ENCODE data around the gene QPCT. TPM values are rescaled to one million over a fixed set of nuclear protein-coding genes. Genes with fewer than 3 reads are reported as not detected.

QPCT gene
- total RNA-seq, 1 donor = 8.3 TPM

DNA sequence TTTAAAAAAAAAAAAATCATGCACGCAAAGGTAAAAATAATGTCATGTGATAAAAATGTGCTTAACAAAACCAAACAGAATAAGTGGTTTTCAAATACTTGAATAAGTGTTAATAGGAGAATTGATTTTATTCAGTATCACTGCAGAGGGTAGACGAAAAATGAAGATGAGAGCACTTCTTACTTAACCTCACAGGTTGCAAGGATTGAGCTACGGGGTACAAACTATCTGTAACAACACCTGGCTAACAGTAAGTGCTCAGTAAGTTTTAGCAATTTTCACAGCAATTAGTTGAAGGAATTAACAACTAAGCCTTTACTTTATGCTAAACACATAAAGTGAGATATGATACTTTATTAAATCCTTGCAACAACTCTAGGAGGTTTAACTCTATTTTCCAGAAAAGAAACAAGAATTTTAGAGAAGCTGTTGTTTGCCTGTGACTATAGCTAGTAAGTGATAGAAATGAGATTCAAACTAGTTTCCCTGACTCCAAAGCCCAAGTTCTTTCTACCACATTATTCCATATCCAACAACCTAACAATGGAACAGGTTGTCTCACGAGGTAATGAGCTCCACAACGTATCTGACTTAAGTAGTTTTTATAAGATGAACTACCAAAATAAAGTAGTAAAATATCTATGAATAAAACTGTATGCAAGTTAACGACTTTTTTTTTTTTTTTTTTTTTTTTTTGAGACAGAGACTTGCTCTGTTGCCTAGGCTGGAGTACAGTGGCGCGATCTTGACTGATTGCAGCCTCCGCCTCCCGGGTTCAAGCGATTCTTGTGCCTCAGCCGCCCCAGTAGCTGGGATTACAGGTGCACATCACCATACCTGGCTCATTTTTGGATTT, 24.4 kb upstream of the QPCT start:
- no peak overlapping the region for H3K4me3 ChIP-seq (ENCODE audit: low read depth, low read length)
- TF ChIP-seq, protein P1, sequence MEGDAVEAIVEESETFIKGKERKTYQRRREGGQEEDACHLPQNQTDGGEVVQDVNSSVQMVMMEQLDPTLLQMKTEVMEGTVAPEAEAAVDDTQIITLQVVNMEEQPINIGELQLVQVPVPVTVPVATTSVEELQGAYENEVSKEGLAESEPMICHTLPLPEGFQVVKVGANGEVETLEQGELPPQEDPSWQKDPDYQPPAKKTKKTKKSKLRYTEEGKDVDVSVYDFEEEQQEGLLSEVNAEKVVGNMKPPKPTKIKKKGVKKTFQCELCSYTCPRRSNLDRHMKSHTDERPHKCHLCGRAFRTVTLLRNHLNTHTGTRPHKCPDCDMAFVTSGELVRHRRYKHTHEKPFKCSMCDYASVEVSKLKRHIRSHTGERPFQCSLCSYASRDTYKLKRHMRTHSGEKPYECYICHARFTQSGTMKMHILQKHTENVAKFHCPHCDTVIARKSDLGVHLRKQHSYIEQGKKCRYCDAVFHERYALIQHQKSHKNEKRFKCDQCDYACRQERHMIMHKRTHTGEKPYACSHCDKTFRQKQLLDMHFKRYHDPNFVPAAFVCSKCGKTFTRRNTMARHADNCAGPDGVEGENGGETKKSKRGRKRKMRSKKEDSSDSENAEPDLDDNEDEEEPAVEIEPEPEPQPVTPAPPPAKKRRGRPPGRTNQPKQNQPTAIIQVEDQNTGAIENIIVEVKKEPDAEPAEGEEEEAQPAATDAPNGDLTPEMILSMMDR (IDR thresholded peaks at IDR 0.05; ENCODE audit: insufficient read depth, low read length) = no peak
- no peak for DNase-seq (ENCODE audit: low read depth)

DNA sequence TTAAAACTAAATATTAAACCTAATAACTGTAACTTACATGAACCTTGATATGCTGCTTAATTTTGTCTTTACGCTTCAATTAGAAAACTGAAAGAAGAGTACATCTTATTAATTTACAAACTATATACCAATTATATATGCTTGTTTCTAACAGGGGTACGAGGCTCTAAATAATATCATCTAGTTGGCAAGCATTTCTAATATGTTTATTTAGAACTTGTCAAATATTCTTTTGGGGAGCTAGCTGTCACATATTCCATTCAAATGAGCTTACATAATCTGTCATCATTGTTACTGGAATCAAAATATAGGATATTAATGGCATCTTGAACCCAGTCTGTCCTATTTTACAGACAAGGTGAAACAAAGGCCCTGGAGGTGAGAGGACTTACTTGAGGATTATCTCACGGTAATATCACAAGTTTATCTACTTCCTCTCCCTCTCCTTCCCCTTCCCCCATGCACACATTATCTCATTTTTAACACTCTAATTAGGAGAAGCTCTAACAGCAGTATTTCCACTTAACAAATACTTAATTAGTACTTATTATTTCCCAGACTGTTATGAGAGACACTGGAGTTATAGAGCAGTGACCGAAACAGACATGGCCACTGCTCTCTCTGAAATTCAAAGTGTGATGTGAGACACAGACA, 23.3 kb upstream of the QPCT start:
- TF ChIP-seq, protein P1 (IDR thresholded peaks at IDR 0.05; ENCODE audit: insufficient read depth, low read length) = no peak
- no peak for DNase-seq (ENCODE audit: low read depth)
- no peak overlapping the region for H3K4me3 ChIP-seq (ENCODE audit: low read depth, low read length)

DNA sequence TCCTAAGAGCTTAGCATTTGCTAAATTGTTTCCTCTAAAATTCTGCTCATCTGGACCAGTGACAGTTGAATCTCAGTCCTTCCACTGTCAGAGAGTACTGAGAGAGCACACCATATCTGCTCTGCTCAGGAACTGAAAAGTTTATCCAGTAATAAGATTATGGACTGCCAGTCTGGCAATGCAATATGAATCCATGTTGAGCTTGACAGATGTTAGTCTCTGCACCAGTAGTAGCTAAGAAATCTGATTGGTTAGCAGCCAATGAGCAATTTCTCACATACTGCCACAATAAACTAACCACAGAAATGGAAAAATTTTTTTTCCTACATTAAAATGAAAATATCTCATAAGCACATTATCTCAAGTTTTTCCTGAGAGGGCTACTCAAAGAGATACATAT, 22.1 kb upstream of the QPCT start:
- TF ChIP-seq, protein P1 (IDR thresholded peaks at IDR 0.05; ENCODE audit: insufficient read depth, low read length) = no peak
- peak overlapping the region; percentile 88 for H3K4me3 ChIP-seq (ENCODE audit: low read depth, low read length)
- peak; percentile 62 for DNase-seq (ENCODE audit: low read depth)

DNA sequence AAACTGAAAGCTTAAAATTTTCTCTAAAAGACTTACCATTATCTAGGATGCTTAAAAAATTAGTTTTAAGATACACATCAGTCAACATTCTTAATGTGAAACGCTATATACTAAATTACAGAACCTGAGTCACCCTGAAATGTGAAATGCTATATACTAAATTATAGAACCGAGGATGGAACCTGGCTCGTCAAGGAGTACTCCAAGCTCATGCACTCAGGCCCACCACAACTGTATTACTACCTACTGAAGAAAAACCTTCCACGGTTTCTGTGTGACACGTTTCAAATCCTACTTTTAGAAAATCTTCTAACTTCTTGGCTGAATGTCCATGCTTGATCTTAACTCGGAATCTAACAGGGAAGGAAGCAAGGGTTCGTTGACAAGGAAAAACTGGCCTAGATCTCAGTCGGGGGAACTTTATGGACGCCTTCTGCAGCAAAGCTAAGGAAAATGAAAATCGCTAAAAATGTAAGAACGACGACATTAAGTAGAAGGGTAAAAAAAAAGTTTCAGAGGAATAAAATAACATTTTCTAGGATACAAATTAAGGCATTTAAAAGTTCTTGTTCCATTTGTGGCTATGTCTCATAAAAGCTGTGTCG, 21.2 kb upstream of the QPCT start:
- peak; percentile 32 for DNase-seq (ENCODE audit: low read depth)
- peak overlapping the region; percentile 88 for H3K4me3 ChIP-seq (ENCODE audit: low read depth, low read length)
- TF ChIP-seq, protein P1 (IDR thresholded peaks at IDR 0.05; ENCODE audit: insufficient read depth, low read length) = no peak

DNA sequence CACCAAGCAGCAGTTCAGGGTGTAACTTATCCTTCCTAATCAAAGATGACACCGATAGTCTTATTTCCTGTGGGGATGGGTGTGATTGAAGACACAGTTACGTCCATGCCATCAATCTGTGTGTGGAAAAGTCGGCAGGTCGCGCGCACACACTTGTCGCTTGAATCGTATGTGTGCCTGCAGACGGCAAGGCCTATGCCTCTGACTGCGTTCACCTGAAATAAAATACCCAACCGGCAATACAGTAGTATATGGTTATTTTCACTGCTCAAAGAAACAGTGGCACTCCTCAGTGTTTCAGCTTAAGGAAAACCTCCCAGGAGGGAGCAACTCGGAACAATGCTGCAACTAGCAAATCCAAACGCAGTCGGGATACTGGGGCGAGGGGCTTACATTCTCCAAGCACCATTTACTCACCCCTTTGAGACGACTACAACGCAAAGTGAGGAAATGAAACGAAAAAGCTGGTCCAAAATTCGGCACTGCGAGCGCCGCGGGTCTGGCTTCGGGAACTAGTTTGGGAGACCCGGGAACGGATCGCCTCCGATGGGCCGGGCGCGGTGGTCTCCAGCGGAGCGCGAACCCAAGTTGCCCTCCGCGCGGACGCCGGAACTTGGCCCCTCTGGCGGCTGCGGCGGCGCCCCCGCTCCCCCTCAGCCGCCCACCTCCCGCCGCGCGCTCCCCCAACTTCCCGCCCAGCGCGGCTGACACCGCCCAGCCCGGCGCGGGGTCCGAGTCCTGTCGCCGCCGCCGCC, 20.5 kb upstream of the QPCT start:
- peak overlapping the region; percentile 88 for H3K4me3 ChIP-seq (ENCODE audit: low read depth, low read length)
- DNase-seq (ENCODE audit: low read depth) = peak; percentile 50
- TF ChIP-seq, protein P1 (IDR thresholded peaks at IDR 0.05; ENCODE audit: insufficient read depth, low read length) = no peak

DNA sequence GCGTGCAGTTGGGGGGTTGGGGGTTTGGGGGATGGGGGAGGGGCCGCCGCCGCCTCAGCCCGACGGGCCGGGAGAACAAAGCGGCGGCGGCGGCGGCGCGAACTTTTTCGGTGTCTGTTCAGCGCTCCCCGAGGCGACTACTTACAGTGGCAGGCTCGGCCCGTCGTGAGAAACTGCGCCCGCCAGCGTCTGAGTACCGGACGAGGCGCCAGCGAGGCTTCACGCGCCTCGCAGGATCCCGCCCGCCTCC, 20.0 kb upstream of the QPCT start:
- peak overlapping the region; percentile 88 for H3K4me3 ChIP-seq (ENCODE audit: low read depth, low read length)
- TF ChIP-seq, protein P1 (IDR thresholded peaks at IDR 0.05; ENCODE audit: insufficient read depth, low read length) = no peak
- peak; percentile 72 for DNase-seq (ENCODE audit: low read depth)

All from fibroblast of the aortic adventitia (primary cell).